ENCODE results near the gene RHO. TPM values are rescaled to one million over a fixed set of nuclear protein-coding genes. Genes with fewer than 3 reads are reported as not detected.

The RHO gene
- total RNA-seq, 1 experiment from 2014 or later: not detected

GRCh38 chr3:129558772-129559564 lies 30.5 kb downstream of the RHO start:
- Histone ChIP-seq H3K4me1 (ENCODE audit: insufficient read depth, low read length) (no peaks in the 10 kb centered on the region; the same call in 1 of the 2 replicates), H3T11ph (ENCODE audit: low read length) (no peak overlapping the region), H2AK5ac (ENCODE audit: insufficient read length, low read length) (no peak overlapping the region), H2AFZ (ENCODE audit: low read length) (no peak overlapping the region), H4K20me1 (ENCODE audit: control insufficient read depth, insufficient read depth, insufficient read length) (no peaks in the 10 kb centered on the region), H3K56ac (ENCODE audit: insufficient read length, low read depth, low read length) (no peak overlapping the region), H3K9me3 (ENCODE audit: control insufficient read depth, low read depth, low read length) (no peaks in the 10 kb centered on the region), H3K79me1 (ENCODE audit: insufficient read depth, low read depth, low read length, poor library complexity, severe bottlenecking) (no peaks in the 10 kb centered on the region), H3K79me2 (ENCODE audit: insufficient read depth, low read length) (no peaks in the 10 kb centered on the region), H3K23ac (ENCODE audit: insufficient read length, low read depth, low read length) (no peak overlapping the region), H4K91ac (ENCODE audit: insufficient read length, low read depth, low read length) (no peak overlapping the region), H2BK15ac (ENCODE audit: low read depth, low read length) (no peak overlapping the region), H2BK120ac (ENCODE audit: low read depth, low read length, poor library complexity, severe bottlenecking) (no peak overlapping the region), H3K27ac (ENCODE audit: insufficient read length, low read depth, low read length) (no peak overlapping the region), H3K14ac (ENCODE audit: insufficient read depth, low read length) (no peak overlapping the region; the same call in 1 of the 2 replicates), H3K23me2 (ENCODE audit: insufficient read length, low read depth, low read length, poor library complexity, severe bottlenecking) (no peaks in the 10 kb centered on the region), H3K4ac (ENCODE audit: low read depth, low read length) (no peak overlapping the region), H4K8ac (replicated peaks; ENCODE audit: insufficient read length, low read depth, low read length) (no peak overlapping the region), H2BK5ac (ENCODE audit: insufficient read length, low read length) (no peak overlapping the region), H2BK12ac (ENCODE audit: insufficient read length, low read depth, low read length) (no peak overlapping the region), H3K27me3 (ENCODE audit: insufficient read depth, low read length) (no peaks in the 10 kb centered on the region), H3K9ac (ENCODE audit: extremely low read depth, insufficient read length, low read length) (no peak overlapping the region), H2BK20ac (ENCODE audit: low read depth, low read length, poor library complexity, severe bottlenecking) (no peak overlapping the region), H3K18ac (ENCODE audit: insufficient read length, low read depth, low read length) (no peak overlapping the region), H4K5ac (ENCODE audit: insufficient read length, low read depth, low read length) (no peak overlapping the region), H3K4me2 (ENCODE audit: insufficient read depth, insufficient read length, low read length) (no peak overlapping the region)
- H3K9me3 Mint-ChIP-seq: no peaks in the 10 kb centered on the region
- no peak overlapping the region for H3K4me3 Mint-ChIP-seq
- H3K27me3 Mint-ChIP-seq (ENCODE audit: low read depth): no peaks in the 10 kb centered on the region; the same call in 1 of the 2 replicates
- peaks cover 0 to 30% (median 3%) of the 10 kb centered on the region in 3 experiments; a peak in 2 of 7 replicates for H3K36me3 Mint-ChIP-seq (ENCODE audit: insufficient read depth in 1 of 3, low read depth in 3 of 3)
- no peak for DNase-seq
- no peak overlapping the region; a peak in 1 of 7 replicates for H3K27ac Mint-ChIP-seq
- H3K4me1 Mint-ChIP-seq: peaks cover 18 to 44% of the 10 kb centered on the region in 2 experiments
- TF ChIP-seq CTCF (conservative IDR thresholded peaks at IDR 0.05): no peak
- WGBS (ENCODE audit: extremely low coverage, insufficient read length, low lambda C conversion rate): no CpG with 5 or more reads among the region's 11 CpGs
